SJSA1 (cell line): ENCODE results near the gene MTCL1. TPM values are rescaled to one million over a fixed set of nuclear protein-coding genes. Genes with fewer than 3 reads are reported as not detected.
A peak's percentile ranks its signal among the peaks of the same experiment; 100 is the strongest.

Experiments used
- DNase-seq, 2 experiments: peaks; one replicate each; pipeline ENCODE4 v3.0.0-alpha.2; 2015 to 2020; ENCODE audit warnings: low spot score in 2 of 2, low read depth in 1 of 2
- H3K27ac ChIP-seq: fragments of 250-450 bp; sonication (Bioruptor Pico); 2 replicates; pipeline ENCODE4 v1.5.1; 2020; ENCODE audit warnings: mild to moderate bottlenecking, moderate library complexity
- H3K27me3 ChIP-seq: fragments of 250-450 bp; sonication (Bioruptor Pico); replicated peaks from 2 replicates; pipeline ENCODE4 v1.5.1; 2020; ENCODE audit warnings: mild to moderate bottlenecking, moderate library complexity
- H3K36me3 ChIP-seq: fragments of 250-450 bp; sonication (Bioruptor Pico); 2 replicates; pipeline ENCODE4 v1.5.1; 2020; ENCODE audit warnings: mild to moderate bottlenecking
- H3K4me1 ChIP-seq: fragments of 250-450 bp; sonication (Bioruptor Pico); replicated peaks from 2 replicates; pipeline ENCODE4 v1.6.1; 2021; ENCODE audit warnings: mild to moderate bottlenecking
- H3K4me3 ChIP-seq: fragments of 250-450 bp; sonication (Bioruptor Pico); 2 replicates; pipeline ENCODE4 v1.5.1; 2020; ENCODE audit warnings: mild to moderate bottlenecking
- H3K9me3 ChIP-seq: fragments of 250-450 bp; sonication (Bioruptor Pico); replicated peaks from 2 replicates; pipeline ENCODE4 v1.5.1; 2020; ENCODE audit warnings: mild to moderate bottlenecking
- total RNA-seq: library from RNA; depleted of rRNA; stranded (reverse); fragments of >200 nt; shearing (Covaris generic); gene quantifications from 2 replicates; pipeline ENCODE4 v1.2.3, GENCODE V29; 2014

MTCL1 gene
- total RNA-seq, 1 experiment from 2014 or later = 47.7 TPM

GRCh38 chr18:8794156-8794933, 89.0 kb downstream of the MTCL1 start:
- no peaks in the 10 kb centered on the region for H3K27me3 ChIP-seq
- no peak overlapping the region for H3K4me3 ChIP-seq
- H3K36me3 ChIP-seq = peaks cover 36% of the 10 kb centered on the region
- no peaks in the 10 kb centered on the region for H3K9me3 ChIP-seq
- H3K4me1 ChIP-seq = peaks cover 66% of the 10 kb centered on the region
- DNase-seq = peak; percentile 17 to 77
- peak overlapping the region; percentile 64 for H3K27ac ChIP-seq

- Histone ChIP-seq H3K9me3 (no peaks in the 10 kb centered on the region), H3K27me3 (no peaks in the 10 kb centered on the region), H3K27ac (peak overlapping the region; percentile 64), H3K4me3 (no peak overlapping the region), H3K36me3 (peaks cover 36% of the 10 kb centered on the region), H3K4me1 (peaks cover 71% of the 10 kb centered on the region)
- DNase-seq = no peak
Measured at GRCh38 chr18:8794934-8795280, 89.6 kb downstream of the MTCL1 start.

GRCh38 chr18:8795586-8796325, 90.4 kb downstream of the MTCL1 start:
- no peaks in the 10 kb centered on the region for H3K27me3 ChIP-seq
- DNase-seq = no peak
- peak overlapping the region; percentile 64 for H3K27ac ChIP-seq
- no peaks in the 10 kb centered on the region for H3K9me3 ChIP-seq
- peaks cover 77% of the 10 kb centered on the region for H3K4me1 ChIP-seq
- no peak overlapping the region for H3K4me3 ChIP-seq
- peaks cover 32% of the 10 kb centered on the region for H3K36me3 ChIP-seq

GRCh38 chr18:8797206-8797605, 91.8 kb downstream of the MTCL1 start:
- Histone ChIP-seq H3K27me3 (no peaks in the 10 kb centered on the region), H3K9me3 (no peaks in the 10 kb centered on the region), H3K4me3 (no peak overlapping the region), H3K4me1 (peaks cover 84% of the 10 kb centered on the region), H3K36me3 (peaks cover 34% of the 10 kb centered on the region), H3K27ac (peak overlapping the region; percentile 53)
- DNase-seq = peak in 1 of 2 experiments; percentile 67

GRCh38 chr18:8799001-8799400, 93.6 kb downstream of the MTCL1 start:
- DNase-seq = no peak
- H3K9me3 ChIP-seq = no peaks in the 10 kb centered on the region
- peak overlapping the region; percentile 100 for H3K27ac ChIP-seq
- peaks cover 87% of the 10 kb centered on the region for H3K4me1 ChIP-seq
- peaks cover 47% of the 10 kb centered on the region for H3K36me3 ChIP-seq
- H3K4me3 ChIP-seq = no peak overlapping the region
- no peaks in the 10 kb centered on the region for H3K27me3 ChIP-seq

- Histone ChIP-seq H3K27ac (peak overlapping the region; percentile 100), H3K27me3 (no peaks in the 10 kb centered on the region), H3K4me3 (peak overlapping the region; percentile 3; the same call in 1 of the 2 replicates), H3K36me3 (peaks cover 47% of the 10 kb centered on the region), H3K9me3 (no peaks in the 10 kb centered on the region), H3K4me1 (peaks cover 79% of the 10 kb centered on the region)
- peak in 1 of 2 experiments; percentile 65 for DNase-seq
Measured at GRCh38 chr18:8799596-8800441, 94.5 kb downstream of the MTCL1 start.

- peak overlapping the region; percentile 3; the same call in 1 of the 2 replicates for H3K4me3 ChIP-seq
- H3K36me3 ChIP-seq = peaks cover 49% of the 10 kb centered on the region
- no peaks in the 10 kb centered on the region for H3K9me3 ChIP-seq
- H3K4me1 ChIP-seq = peaks cover 72% of the 10 kb centered on the region
- DNase-seq = peak; percentile 91 to 96
- peak overlapping the region; percentile 100 for H3K27ac ChIP-seq
- H3K27me3 ChIP-seq = no peaks in the 10 kb centered on the region
Measured at GRCh38 chr18:8800445-8800844, 95.1 kb downstream of the MTCL1 start.

GRCh38 chr18:8800876-8801262, 95.5 kb downstream of the MTCL1 start:
- Histone ChIP-seq H3K4me3 (no peak overlapping the region), H3K9me3 (no peaks in the 10 kb centered on the region), H3K4me1 (peaks cover 68% of the 10 kb centered on the region), H3K27me3 (no peaks in the 10 kb centered on the region), H3K36me3 (peaks cover 49% of the 10 kb centered on the region), H3K27ac (peak overlapping the region; percentile 100)
- peak; percentile 65 to 93 for DNase-seq

- H3K27ac ChIP-seq = peak overlapping the region; percentile 100
- H3K36me3 ChIP-seq = peaks cover 50% of the 10 kb centered on the region
- no peaks in the 10 kb centered on the region for H3K9me3 ChIP-seq
- H3K27me3 ChIP-seq = no peaks in the 10 kb centered on the region
- H3K4me1 ChIP-seq = peaks cover 63% of the 10 kb centered on the region
- H3K4me3 ChIP-seq = no peak overlapping the region
- DNase-seq = peak; percentile 85 to 98
Measured at GRCh38 chr18:8801263-8801901, 96.0 kb downstream of the MTCL1 start.

GRCh38 chr18:8802017-8802672, 96.8 kb downstream of the MTCL1 start:
- DNase-seq = no peak
- no peaks in the 10 kb centered on the region for H3K9me3 ChIP-seq
- H3K4me3 ChIP-seq = no peak overlapping the region
- H3K36me3 ChIP-seq = peaks cover 46% of the 10 kb centered on the region
- H3K4me1 ChIP-seq = peaks cover 56% of the 10 kb centered on the region
- no peaks in the 10 kb centered on the region for H3K27me3 ChIP-seq
- peak overlapping the region; percentile 100 for H3K27ac ChIP-seq

GRCh38 chr18:8803063-8803795, 97.9 kb downstream of the MTCL1 start:
- DNase-seq = no peak
- peaks cover 46% of the 10 kb centered on the region for H3K36me3 ChIP-seq
- H3K27ac ChIP-seq = no peak overlapping the region
- no peaks in the 10 kb centered on the region for H3K27me3 ChIP-seq
- no peak overlapping the region for H3K4me3 ChIP-seq
- H3K4me1 ChIP-seq = peaks cover 56% of the 10 kb centered on the region
- H3K9me3 ChIP-seq = no peaks in the 10 kb centered on the region

- Histone ChIP-seq H3K9me3 (no peaks in the 10 kb centered on the region), H3K27ac (no peak overlapping the region), H3K4me3 (no peak overlapping the region), H3K4me1 (peaks cover 54% of the 10 kb centered on the region), H3K36me3 (peaks cover 47% of the 10 kb centered on the region), H3K27me3 (no peaks in the 10 kb centered on the region)
- no peak for DNase-seq
Measured at GRCh38 chr18:8803957-8804356, 98.6 kb downstream of the MTCL1 start.
